HepG2 (cell line): ENCODE measurements around the gene CATSPERD. TPM values are rescaled to one million over a fixed set of nuclear protein-coding genes. Genes with fewer than 3 reads are reported as not detected.

ENCODE experiments used
- ATAC-seq: fragments of 200-7000 bp; cut with Tn5 transposase; 3 replicates; pipeline ENCODE4 v1.9.1; 2020; ENCODE audit warnings: mild to moderate bottlenecking, moderate library complexity
- BruUV-seq: library from RNA; stranded (reverse); fragments of 400-500 nt; replicated peaks from 2 replicates; lab custom pipeline; 2021; lab: Mats Ljungman, UMichigan
- CTCF ChIA-PET: fragments of 300-600 bp; formaldehyde crosslinking; extraction: SDS; loops from one replicate; lab custom pipeline; 2021; ENCODE audit warnings: low total read pairs, inconsistent platforms, low intra/inter-chr PET ratio; lab: Yijun Ruan, JAX
- POLR2A ChIA-PET: fragments of 350-600 bp; sonication (Branson Sonifier 250); formaldehyde crosslinking; loops from one replicate; lab custom pipeline; 2020; ENCODE audit warnings: antibody characterized with exemption, inconsistent platforms; lab: Yijun Ruan, JAX
- DNase-seq: peaks from one replicate; pipeline ENCODE4 v3.0.0-alpha.2; 2015; ENCODE audit warnings: low spot score
- FAIRE-seq: peaks from 3 replicates; lab custom pipeline; 2011; peaks lifted over from hg19 to GRCh38; lab: Jason Lieb, UNC
- H2AFZ ChIP-seq: one replicate; pipeline ENCODE4 v1.6.1; 2011; ENCODE audit warnings: low read length, inconsistent platforms
- H3K27ac ChIP-seq: fragments of 300-600 bp; 3 replicates; pipeline ENCODE4 v1.8.0; 2011; ENCODE audit warnings: mixed run types, mild to moderate bottlenecking, mixed read lengths, low read length, inconsistent platforms; ENCODE audit not compliant: insufficient read depth; ENCODE audit errors: extremely low read length
- H3K27me3 ChIP-seq, 2 experiments: fragments of 200-600 bp in 1 of 2; 2 replicates in 1 of 2; 3 replicates in 1 of 2; pipeline versions ENCODE4 v1.6.0 to v1.8.0; 2011; ENCODE audit warnings: low read length in 2 of 2, mild to moderate bottlenecking in 2 of 2, moderate library complexity in 2 of 2, inconsistent platforms in 1 of 2; ENCODE audit not compliant: insufficient read depth in 2 of 2, control insufficient read depth in 1 of 2
- H3K36me3 ChIP-seq, 2 experiments: fragments of 200-600 bp in 1 of 2; replicated peaks in 1 of 2; 2 replicates in 1 of 2; 3 replicates in 1 of 2; pipeline versions ENCODE4 v1.5.1 to v1.8.0; 2011; ENCODE audit warnings: low read length in 2 of 2, inconsistent platforms in 1 of 2; ENCODE audit not compliant: insufficient read depth in 2 of 2, control insufficient read depth in 1 of 2
- H3K4me1 ChIP-seq: 2 replicates; pipeline ENCODE4 v1.5.1; 2012; ENCODE audit warnings: low read length, inconsistent platforms; ENCODE audit not compliant: insufficient read depth
- H3K4me2 ChIP-seq: 2 replicates; pipeline ENCODE4 v1.6.0; 2011; ENCODE audit warnings: low read depth, low read length, inconsistent platforms
- H3K4me3 ChIP-seq, 3 experiments: fragments of 200-600 bp in 1 of 3; sonication (generic), shearing (Covaris generic) in 1 of 3; replicated peaks in 1 of 3; 2 replicates each; pipeline ENCODE4 v1.5.1; 2011 to 2016; ENCODE audit warnings: low read length in 3 of 3, inconsistent platforms in 2 of 3, low read depth in 2 of 3, mild to moderate bottlenecking in 2 of 3, control low read depth in 1 of 3, mixed read lengths in 1 of 3; ENCODE audit not compliant: insufficient read depth in 1 of 3
- H3K79me2 ChIP-seq: one replicate; pipeline ENCODE4 v1.6.1; 2011; ENCODE audit warnings: low read length, inconsistent platforms; ENCODE audit not compliant: insufficient read depth
- H3K9ac ChIP-seq: 2 replicates; pipeline ENCODE4 v1.6.0; 2011; ENCODE audit warnings: mild to moderate bottlenecking, low read depth, low read length, inconsistent platforms; ENCODE audit not compliant: insufficient read depth
- H3K9me3 ChIP-seq: 2 replicates; pipeline ENCODE4 v1.5.1; 2012; ENCODE audit warnings: mild to moderate bottlenecking, low read length
- H4K20me1 ChIP-seq: 2 replicates; pipeline ENCODE4 v1.6.0; 2011; ENCODE audit warnings: inconsistent platforms, mild to moderate bottlenecking, low read length, moderate library complexity; ENCODE audit not compliant: insufficient read depth
- NCOA2 ChIP-seq: sonication (generic); formaldehyde crosslinking; IDR thresholded peaks from 2 replicates; pipeline ENCODE4 v1.8.0; 2022; ENCODE audit warnings: inconsistent platforms
- POLR2A ChIP-seq, 2 experiments: IDR thresholded peaks; 2 replicates each; pipeline ENCODE4 v1.6.1; 2011; ENCODE audit warnings: low read depth in 2 of 2, low read length in 2 of 2, mild to moderate bottlenecking in 1 of 2, moderate library complexity in 1 of 2; ENCODE audit not compliant: insufficient read depth in 1 of 2
- RBFOX2 ChIP-seq: fragments of 200-400 bp; formaldehyde crosslinking; IDR thresholded peaks from 2 replicates; pipeline ENCODE4 v1.6.1; 2017; ENCODE audit warnings: low read depth, mild to moderate bottlenecking, low read length
- ZBTB20 ChIP-seq: sonication (generic); formaldehyde crosslinking; IDR thresholded peaks from 2 replicates; pipeline ENCODE4 v1.8.1; 2023; ENCODE audit warnings: missing genetic modification reagents, low read depth, mild to moderate bottlenecking, borderline replicate concordance
- ZMYM3 ChIP-seq: sonication (generic); formaldehyde crosslinking; IDR thresholded peaks from 2 replicates; pipeline ENCODE4 v1.5.1; 2020; ENCODE audit warnings: mild to moderate bottlenecking, missing genetic modification reagents
- ZNF777 ChIP-seq: sonication (generic); formaldehyde crosslinking; IDR thresholded peaks from 2 replicates; pipeline ENCODE4 v1.4.0; 2020; ENCODE audit warnings: missing genetic modification reagents
- ZSCAN20 ChIP-seq: sonication (generic); formaldehyde crosslinking; IDR thresholded peaks from 2 replicates; pipeline ENCODE4 v1.4.0; 2020; ENCODE audit warnings: missing genetic modification reagents, mild to moderate bottlenecking, borderline replicate concordance
- WGBS: methylation state at CpG from one replicate; pipeline ENCODE4 v1.1.6; 2017; ENCODE audit warnings: low lambda C conversion rate; 5-methylcytosine and 5-hydroxymethylcytosine counted together
- in situ Hi-C: cut with HindIII; loops from 2 replicates; pipeline ENCODE4 v1.10.0; 2017; ENCODE audit warnings: low pct_unique_long_range_greater_than_20kb; ENCODE audit not compliant: extremely low pct_ligation_motif_present
- intact Hi-C: fragments of 100-400 bp; cut with micrococcal nuclease; formaldehyde crosslinking; loops from one replicate; pipeline ENCODE4 v1.10.0; 2022; ENCODE audit not compliant: unreplicated experiment
- polyA plus RNA-seq, 8 experiments: library from polyadenylated mRNA; depleted of rRNA in 3 of 8; stranded (reverse) in 7 of 8; unstranded in 1 of 8; fragments of >200 nt; fragmentation: Illumina TruSeq in 4 of 8; extraction: Trizol in 4 of 8; gene quantifications; 2 replicates each; pipeline versions ENCODE4 v1.2.1 to v1.2.3, GENCODE V29; 2011 to 2016; ENCODE audit warnings: low read depth in 4 of 8, missing spikeins in 1 of 8, mixed read lengths in 1 of 8; ENCODE audit not compliant: insufficient read depth in 1 of 8
- total RNA-seq, 5 experiments: library from RNA; depleted of rRNA; stranded (reverse); fragments of >200 nt; fragmentation: Illumina TruSeq; extraction: Trizol; gene quantifications; 2 replicates each; pipeline ENCODE4 v1.2.3, GENCODE V29; 2016; ENCODE audit warnings: low read depth in 1 of 5
- TF ChIP-seq, protein P1 (sequence below): sonication (generic); formaldehyde crosslinking; IDR thresholded peaks from 2 replicates; pipeline ENCODE4 v1.4.0; 2020; ENCODE audit warnings: missing genetic modification reagents

The CATSPERD gene
- total and polyA plus RNA-seq, 2 of the 13 experiments (the other 11 are each of a cell fraction or from before 2014, with no cell fraction given) = 0.04 TPM; not detected in 1

GRCh38 chr19:5804516-5805461 is 84.4 kb downstream of the CATSPERD start, which contains the start of gene NRTN:
NRTN (plus strand) TSS chr19:5805067; CDS start chr19:5824166, 19,099 bp downstream.
- Histone ChIP-seq H3K4me3 (peak within 1 kb of the TSS; percentile 56 to 75 (median 63)), H2AFZ (no peak within 1 kb of the TSS), H3K36me3 (no peaks in the 10 kb centered on the region), H3K4me1 (peaks cover 63% of the 10 kb centered on the region), H4K20me1 (no peaks in the 10 kb centered on the region), H3K9me3 (no peaks in the 10 kb centered on the region), H3K27ac (no peak within 1 kb of the TSS), H3K9ac (peak within 1 kb of the TSS; percentile 47), H3K27me3 (no peaks in the 10 kb centered on the region), H3K79me2 (no peaks in the 10 kb centered on the region), H3K4me2 (peak within 1 kb of the TSS; percentile 83)
- FAIRE-seq (no peak), DNase-seq (no peak), ATAC-seq (peak; percentile 19)
- intact Hi-C loops = loop anchor here (1.0 to 10.0 kb wide), 3 partner anchors 22 to 220 kb away; no protein-coding TSS in a partner anchor
- ChIA-PET POLR2A (interaction anchor here (0.6 to 2.3 kb wide), 12 partner anchors 18 to 218 kb away, joined by 3 to 46 read pairs (median 5); partner anchors contain the start of genes CAPS, FUT5, NDUFA11 and VMAC), CTCF (interaction anchor here (1.2 to 4.6 kb wide), 6 partner anchors 10 to 243 kb away, joined by 3 to 71 read pairs (median 13); no protein-coding TSS in a partner anchor)
- 6% methylated on average over 14 of the region's 107 CpGs for WGBS
- no TSS peak for BruUV-seq
- 0 out of 2 replicates have a peak, but pooled peaks have one; percentile 3 for TF ChIP-seq ZBTB20
- TF ChIP-seq NCOA2 = no peak
- TF ChIP-seq RBFOX2 = 0 out of 2 replicates have a peak, but pooled peaks have one; percentile 5
- TF ChIP-seq, protein P1, sequence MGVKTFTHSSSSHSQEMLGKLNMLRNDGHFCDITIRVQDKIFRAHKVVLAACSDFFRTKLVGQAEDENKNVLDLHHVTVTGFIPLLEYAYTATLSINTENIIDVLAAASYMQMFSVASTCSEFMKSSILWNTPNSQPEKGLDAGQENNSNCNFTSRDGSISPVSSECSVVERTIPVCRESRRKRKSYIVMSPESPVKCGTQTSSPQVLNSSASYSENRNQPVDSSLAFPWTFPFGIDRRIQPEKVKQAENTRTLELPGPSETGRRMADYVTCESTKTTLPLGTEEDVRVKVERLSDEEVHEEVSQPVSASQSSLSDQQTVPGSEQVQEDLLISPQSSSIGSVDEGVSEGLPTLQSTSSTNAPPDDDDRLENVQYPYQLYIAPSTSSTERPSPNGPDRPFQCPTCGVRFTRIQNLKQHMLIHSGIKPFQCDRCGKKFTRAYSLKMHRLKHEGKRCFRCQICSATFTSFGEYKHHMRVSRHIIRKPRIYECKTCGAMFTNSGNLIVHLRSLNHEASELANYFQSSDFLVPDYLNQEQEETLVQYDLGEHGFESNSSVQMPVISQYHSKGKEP (CRISPR knock-in tag) = no peak
- TF ChIP-seq ZSCAN20 (CRISPR knock-in tag) = 0 out of 2 replicates have a peak, but pooled peaks have one; percentile 17
- TF ChIP-seq POLR2A (IDR thresholded peaks at IDR 0.05; ENCODE audit: insufficient read depth in 1 of 2, low read depth in 2 of 2, low read length in 2 of 2) = 0 out of 4 replicates have a peak, but pooled peaks of 1 of the 2 experiments have one; percentile 43
- TF ChIP-seq ZMYM3 = no peak
- peak; percentile 7; the same call in 1 of the 2 replicates for TF ChIP-seq ZNF777 (CRISPR knock-in tag)
- in situ Hi-C loops = loop anchor here (5.0 kb wide), 3 partner anchors 88 to 218 kb away; partner anchors contain the start of gene RANBP3
